GM12878 (cell line): Measurements from ENCODE around the gene HTR1D. TPM values are rescaled to one million over a fixed set of nuclear protein-coding genes. Genes with fewer than 3 reads are reported as not detected.
A peak's percentile ranks its signal among the peaks of the same experiment; 100 is the strongest.

Experiments
- BCL11A ChIP-seq: IDR thresholded peaks from 2 replicates; pipeline ENCODE4 v1.6.1; 2011; ENCODE audit warnings: low read depth, low read length
- BHLHE40 ChIP-seq, 2 experiments: fragments of 450-650 bp in 1 of 2; IDR thresholded peaks; 2 replicates each; pipeline ENCODE4 v1.6.1; 2011 to 2017; ENCODE audit warnings: low read depth in 2 of 2, borderline replicate concordance in 1 of 2, improper control_type of control experiment in 1 of 2, low read length in 1 of 2, mild to moderate bottlenecking in 1 of 2
- CHD1 ChIP-seq: IDR thresholded peaks from 2 replicates; pipeline ENCODE4 v1.6.1; 2012; ENCODE audit warnings: low read depth, low read length, improper control_type of control experiment
- CHD4 ChIP-seq: fragments of 200-600 bp; sonication (generic); IDR thresholded peaks from 2 replicates; pipeline ENCODE4 v1.6.1; 2016; ENCODE audit warnings: mild to moderate bottlenecking
- CREM ChIP-seq: IDR thresholded peaks from 2 replicates; pipeline ENCODE4 v1.6.1; 2014; ENCODE audit warnings: antibody characterized with exemption, low read depth
- EZH2 ChIP-seq: IDR thresholded peaks from 2 replicates; pipeline ENCODE4 v1.6.1; 2012; ENCODE audit warnings: low read depth, mild to moderate bottlenecking, control low read depth, inconsistent platforms, low read length, borderline replicate concordance; ENCODE audit not compliant: control insufficient read depth
- FOXM1 ChIP-seq: IDR thresholded peaks from 2 replicates; pipeline ENCODE4 v1.6.1; 2012; ENCODE audit warnings: low read depth, mild to moderate bottlenecking, inconsistent platforms, low read length, moderate library complexity
- HDAC6 ChIP-seq: fragments of 200-600 bp; sonication (generic); IDR thresholded peaks from one replicate; pipeline ENCODE4 v1.8.0; 2017; ENCODE audit warnings: antibody characterized with exemption; ENCODE audit not compliant: unreplicated experiment
- MEF2A ChIP-seq: IDR thresholded peaks from 2 replicates; pipeline ENCODE4 v1.6.1; 2011; ENCODE audit warnings: low read depth, mild to moderate bottlenecking, low read length, moderate library complexity; ENCODE audit not compliant: insufficient read depth
- MTA3 ChIP-seq: IDR thresholded peaks from 2 replicates; pipeline ENCODE4 v1.6.1; 2012; ENCODE audit warnings: low read length, inconsistent platforms, borderline replicate concordance
- MYC ChIP-seq: IDR thresholded peaks from 2 replicates; pipeline ENCODE4 v1.6.1; 2011; ENCODE audit warnings: mild to moderate bottlenecking, low read length, moderate library complexity, inconsistent platforms; ENCODE audit not compliant: insufficient read depth, insufficient replicate concordance, insufficient read length, severe bottlenecking
- RUNX3 ChIP-seq: IDR thresholded peaks from 2 replicates; pipeline ENCODE4 v1.6.1; 2012; ENCODE audit warnings: low read length, inconsistent platforms
- SIN3A ChIP-seq: IDR thresholded peaks from 2 replicates; pipeline ENCODE4 v1.6.1; 2012; ENCODE audit warnings: low read depth, low read length, improper control_type of control experiment
- SMAD5 ChIP-seq: IDR thresholded peaks from 2 replicates; pipeline ENCODE4 v1.6.1; 2016; ENCODE audit warnings: antibody characterized with exemption, low read depth
- ZSCAN29 ChIP-seq: fragments of 450-650 bp; IDR thresholded peaks from 2 replicates; pipeline ENCODE4 v1.6.1; 2017; ENCODE audit warnings: mild to moderate bottlenecking, moderate library complexity
- polyA plus RNA-seq, 11 experiments: library from polyadenylated mRNA; depleted of rRNA in 4 of 11; unstranded in 6 of 11; stranded (reverse) in 5 of 11; fragments of >200 nt; fragmentation: Nextera tagmentation in 4 of 11; fragmentation: Illumina TruSeq in 1 of 11; extraction: Ambion mirVana in 4 of 11; extraction: Trizol in 1 of 11; gene quantifications; 1 replicate in 1 of 11; 2 replicates in 10 of 11; pipeline versions ENCODE4 v1.2.1 to v1.2.3, GENCODE V29; 2011 to 2016; ENCODE audit warnings: inconsistent platforms in 2 of 11, missing spikeins in 2 of 11, low read depth in 1 of 11
- total RNA-seq, 4 experiments: library from RNA; depleted of rRNA in 3 of 4; stranded (reverse); fragments of >200 nt in 3 of 4; fragmentation: Illumina TruSeq in 1 of 4; extraction: Trizol in 1 of 4; gene quantifications; 2 replicates each; pipeline versions ENCODE4 v1.2.1 to v1.2.3, GENCODE V29; 2013 to 2021
- TF ChIP-seq, protein P1 (sequence below): fragments of 450-650 bp; formaldehyde crosslinking; IDR thresholded peaks from 2 replicates; pipeline ENCODE4 v1.4.0; 2020; ENCODE audit warnings: mild to moderate bottlenecking, moderate library complexity
- TF ChIP-seq, protein P2 (sequence below): fragments of 450-650 bp; IDR thresholded peaks from 2 replicates; pipeline ENCODE4 v1.6.1; 2016; ENCODE audit warnings: mild to moderate bottlenecking
- TF ChIP-seq, protein P3 (sequence below): IDR thresholded peaks from 2 replicates; pipeline ENCODE4 v1.6.1; 2011; ENCODE audit warnings: low read depth, low read length, improper control_type of control experiment, borderline replicate concordance
- TF ChIP-seq, protein P4 (sequence below): fragments of 450-650 bp; IDR thresholded peaks from 2 replicates; pipeline ENCODE4 v1.6.1; 2016; ENCODE audit warnings: mild to moderate bottlenecking, moderate library complexity, borderline replicate concordance

HTR1D gene
- total and polyA plus RNA-seq, 10 of the 15 experiments (the other 5 are each of a cell fraction or from before 2014, with no cell fraction given), result 0.07 TPM; not detected in 9

DNA sequence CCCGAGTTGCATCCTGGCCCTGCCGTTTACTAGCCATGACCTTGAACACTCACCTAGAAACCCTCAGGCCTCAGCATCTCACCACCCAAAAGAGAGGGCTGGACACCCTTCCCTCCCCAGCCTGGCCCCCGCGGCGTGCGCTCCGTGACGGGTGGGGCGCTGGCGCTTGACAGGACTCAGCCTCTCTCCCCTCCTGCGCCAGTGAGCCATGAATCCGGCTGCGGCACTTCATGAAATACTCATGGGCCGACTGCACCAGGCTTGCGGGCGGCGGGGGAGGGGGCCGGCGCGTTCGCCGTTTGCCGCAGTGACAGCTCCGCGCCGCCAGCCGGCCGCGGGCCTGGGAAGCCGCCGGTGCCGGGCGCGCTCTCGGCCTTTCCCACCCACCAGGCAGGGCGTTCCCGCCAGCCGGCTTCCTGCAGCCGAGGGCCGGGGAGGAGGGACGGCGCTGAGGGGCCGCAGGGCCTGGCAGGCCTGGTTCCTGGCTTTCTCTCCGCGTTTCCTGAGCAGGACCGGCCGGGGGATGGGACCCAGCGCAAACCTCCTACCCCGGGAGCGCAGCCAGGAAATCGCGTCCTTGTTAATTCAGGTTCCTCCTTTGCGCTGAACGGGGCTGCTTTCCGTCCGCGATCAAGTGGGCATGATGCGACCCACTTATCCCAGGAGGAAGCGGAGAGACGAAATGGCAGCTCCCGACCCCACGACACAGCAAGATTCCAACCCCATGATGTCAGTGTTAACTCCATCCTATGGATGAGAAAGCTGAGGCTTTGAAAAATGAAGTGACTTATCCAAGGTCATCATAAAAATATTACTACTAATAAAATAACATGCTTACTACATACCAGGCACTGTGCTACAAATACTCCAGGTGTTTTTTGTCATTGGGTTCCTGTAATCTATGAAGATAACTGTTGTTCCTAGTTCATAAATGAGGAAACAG lies 39.6 kb downstream of the HTR1D start (continued):
- TF ChIP-seq, protein P1, sequence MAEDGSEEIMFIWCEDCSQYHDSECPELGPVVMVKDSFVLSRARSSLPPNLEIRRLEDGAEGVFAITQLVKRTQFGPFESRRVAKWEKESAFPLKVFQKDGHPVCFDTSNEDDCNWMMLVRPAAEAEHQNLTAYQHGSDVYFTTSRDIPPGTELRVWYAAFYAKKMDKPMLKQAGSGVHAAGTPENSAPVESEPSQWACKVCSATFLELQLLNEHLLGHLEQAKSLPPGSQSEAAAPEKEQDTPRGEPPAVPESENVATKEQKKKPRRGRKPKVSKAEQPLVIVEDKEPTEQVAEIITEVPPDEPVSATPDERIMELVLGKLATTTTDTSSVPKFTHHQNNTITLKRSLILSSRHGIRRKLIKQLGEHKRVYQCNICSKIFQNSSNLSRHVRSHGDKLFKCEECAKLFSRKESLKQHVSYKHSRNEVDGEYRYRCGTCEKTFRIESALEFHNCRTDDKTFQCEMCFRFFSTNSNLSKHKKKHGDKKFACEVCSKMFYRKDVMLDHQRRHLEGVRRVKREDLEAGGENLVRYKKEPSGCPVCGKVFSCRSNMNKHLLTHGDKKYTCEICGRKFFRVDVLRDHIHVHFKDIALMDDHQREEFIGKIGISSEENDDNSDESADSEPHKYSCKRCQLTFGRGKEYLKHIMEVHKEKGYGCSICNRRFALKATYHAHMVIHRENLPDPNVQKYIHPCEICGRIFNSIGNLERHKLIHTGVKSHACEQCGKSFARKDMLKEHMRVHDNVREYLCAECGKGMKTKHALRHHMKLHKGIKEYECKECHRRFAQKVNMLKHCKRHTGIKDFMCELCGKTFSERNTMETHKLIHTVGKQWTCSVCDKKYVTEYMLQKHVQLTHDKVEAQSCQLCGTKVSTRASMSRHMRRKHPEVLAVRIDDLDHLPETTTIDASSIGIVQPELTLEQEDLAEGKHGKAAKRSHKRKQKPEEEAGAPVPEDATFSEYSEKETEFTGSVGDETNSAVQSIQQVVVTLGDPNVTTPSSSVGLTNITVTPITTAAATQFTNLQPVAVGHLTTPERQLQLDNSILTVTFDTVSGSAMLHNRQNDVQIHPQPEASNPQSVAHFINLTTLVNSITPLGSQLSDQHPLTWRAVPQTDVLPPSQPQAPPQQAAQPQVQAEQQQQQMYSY (CRISPR knock-in tag), result no peak
- TF ChIP-seq MTA3, result no peak
- no peak for TF ChIP-seq CHD4
- no peak for TF ChIP-seq CHD1
- TF ChIP-seq, protein P2, sequence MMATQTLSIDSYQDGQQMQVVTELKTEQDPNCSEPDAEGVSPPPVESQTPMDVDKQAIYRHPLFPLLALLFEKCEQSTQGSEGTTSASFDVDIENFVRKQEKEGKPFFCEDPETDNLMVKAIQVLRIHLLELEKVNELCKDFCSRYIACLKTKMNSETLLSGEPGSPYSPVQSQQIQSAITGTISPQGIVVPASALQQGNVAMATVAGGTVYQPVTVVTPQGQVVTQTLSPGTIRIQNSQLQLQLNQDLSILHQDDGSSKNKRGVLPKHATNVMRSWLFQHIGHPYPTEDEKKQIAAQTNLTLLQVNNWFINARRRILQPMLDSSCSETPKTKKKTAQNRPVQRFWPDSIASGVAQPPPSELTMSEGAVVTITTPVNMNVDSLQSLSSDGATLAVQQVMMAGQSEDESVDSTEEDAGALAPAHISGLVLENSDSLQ, result peak; percentile 30; the same call in 1 of the 2 replicates
- TF ChIP-seq BCL11A, result no peak
- no peak for TF ChIP-seq MYC
- TF ChIP-seq RUNX3, result peak; percentile 52; the same call in 1 of the 2 replicates
- no peak; the same call in 1 of the 2 replicates for TF ChIP-seq ZSCAN29
- TF ChIP-seq SIN3A, result peak; percentile 33; the same call in 1 of the 2 replicates
- 0 out of 2 replicates have a peak, but pooled peaks have one; percentile 15 for TF ChIP-seq MEF2A
- TF ChIP-seq, protein P3, sequence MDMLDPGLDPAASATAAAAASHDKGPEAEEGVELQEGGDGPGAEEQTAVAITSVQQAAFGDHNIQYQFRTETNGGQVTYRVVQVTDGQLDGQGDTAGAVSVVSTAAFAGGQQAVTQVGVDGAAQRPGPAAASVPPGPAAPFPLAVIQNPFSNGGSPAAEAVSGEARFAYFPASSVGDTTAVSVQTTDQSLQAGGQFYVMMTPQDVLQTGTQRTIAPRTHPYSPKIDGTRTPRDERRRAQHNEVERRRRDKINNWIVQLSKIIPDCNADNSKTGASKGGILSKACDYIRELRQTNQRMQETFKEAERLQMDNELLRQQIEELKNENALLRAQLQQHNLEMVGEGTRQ, result no peak
- TF ChIP-seq CREM, result no peak; the same call in 1 of the 2 replicates
- TF ChIP-seq FOXM1, result no peak
- TF ChIP-seq, protein P4, sequence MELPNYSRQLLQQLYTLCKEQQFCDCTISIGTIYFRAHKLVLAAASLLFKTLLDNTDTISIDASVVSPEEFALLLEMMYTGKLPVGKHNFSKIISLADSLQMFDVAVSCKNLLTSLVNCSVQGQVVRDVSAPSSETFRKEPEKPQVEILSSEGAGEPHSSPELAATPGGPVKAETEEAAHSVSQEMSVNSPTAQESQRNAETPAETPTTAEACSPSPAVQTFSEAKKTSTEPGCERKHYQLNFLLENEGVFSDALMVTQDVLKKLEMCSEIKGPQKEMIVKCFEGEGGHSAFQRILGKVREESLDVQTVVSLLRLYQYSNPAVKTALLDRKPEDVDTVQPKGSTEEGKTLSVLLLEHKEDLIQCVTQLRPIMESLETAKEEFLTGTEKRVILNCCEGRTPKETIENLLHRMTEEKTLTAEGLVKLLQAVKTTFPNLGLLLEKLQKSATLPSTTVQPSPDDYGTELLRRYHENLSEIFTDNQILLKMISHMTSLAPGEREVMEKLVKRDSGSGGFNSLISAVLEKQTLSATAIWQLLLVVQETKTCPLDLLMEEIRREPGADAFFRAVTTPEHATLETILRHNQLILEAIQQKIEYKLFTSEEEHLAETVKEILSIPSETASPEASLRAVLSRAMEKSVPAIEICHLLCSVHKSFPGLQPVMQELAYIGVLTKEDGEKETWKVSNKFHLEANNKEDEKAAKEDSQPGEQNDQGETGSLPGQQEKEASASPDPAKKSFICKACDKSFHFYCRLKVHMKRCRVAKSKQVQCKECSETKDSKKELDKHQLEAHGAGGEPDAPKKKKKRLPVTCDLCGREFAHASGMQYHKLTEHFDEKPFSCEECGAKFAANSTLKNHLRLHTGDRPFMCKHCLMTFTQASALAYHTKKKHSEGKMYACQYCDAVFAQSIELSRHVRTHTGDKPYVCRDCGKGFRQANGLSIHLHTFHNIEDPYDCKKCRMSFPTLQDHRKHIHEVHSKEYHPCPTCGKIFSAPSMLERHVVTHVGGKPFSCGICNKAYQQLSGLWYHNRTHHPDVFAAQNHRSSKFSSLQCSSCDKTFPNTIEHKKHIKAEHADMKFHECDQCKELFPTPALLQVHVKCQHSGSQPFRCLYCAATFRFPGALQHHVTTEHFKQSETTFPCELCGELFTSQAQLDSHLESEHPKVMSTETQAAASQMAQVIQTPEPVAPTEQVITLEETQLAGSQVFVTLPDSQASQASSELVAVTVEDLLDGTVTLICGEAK, result no peak
- TF ChIP-seq BHLHE40 (IDR thresholded peaks at IDR 0.05; ENCODE audit: borderline replicate concordance in 1 of 2, low read depth in 2 of 2, low read length in 1 of 2), result peak; percentile 34 to 69; a peak in 2 of 4 replicates
- no peak for TF ChIP-seq SMAD5
- no peak for TF ChIP-seq EZH2
- peak; percentile 86 for TF ChIP-seq HDAC6
